Psoas muscle (tissue), 8 donors: Measurements from ENCODE around the gene SLC22A23. TPM values are rescaled to one million over a fixed set of nuclear protein-coding genes. Genes with fewer than 3 reads are reported as not detected.

ENCODE experiments used
- ATAC-seq, 4 donors: fragments of 200-7000 bp; cut with Tn5 transposase; one replicate each; pipeline ENCODE4 v1.9.1; 2020; ENCODE audit warnings: moderate library complexity in 3 of 4, mild to moderate bottlenecking in 2 of 4
- DNase-seq, 2 donors: peaks; one replicate each; pipeline ENCODE4 v3.0.0-alpha.2; 2020
- H3K27ac ChIP-seq: fragments of 200-600 bp; one replicate; pipeline ENCODE4 v1.8.0; 2022
- H3K27me3 ChIP-seq, 3 donors: fragments of 200-600 bp in 1 of 3; one replicate each; pipeline versions ENCODE4 v1.6.1 to v1.8.0; 2013 to 2022; ENCODE audit warnings: low read length in 2 of 3, mild to moderate bottlenecking in 2 of 3, moderate library complexity in 1 of 3; ENCODE audit not compliant: insufficient read depth in 3 of 3
- H3K36me3 ChIP-seq, 2 donors: fragments of 200-600 bp in 1 of 2; one replicate each; pipeline versions ENCODE4 v1.6.1 to v1.8.0; 2013 to 2022; ENCODE audit warnings: low read depth in 1 of 2, mild to moderate bottlenecking in 1 of 2, moderate library complexity in 1 of 2; ENCODE audit not compliant: insufficient read depth in 1 of 2
- H3K4me1 ChIP-seq: fragments of 200-600 bp; one replicate; pipeline ENCODE4 v1.8.0; 2022
- H3K4me3 ChIP-seq: fragments of 200-600 bp; one replicate; pipeline ENCODE4 v1.8.0; 2022; ENCODE audit warnings: mild to moderate bottlenecking
- H3K9me3 ChIP-seq: fragments of 200-600 bp; one replicate; pipeline ENCODE4 v1.8.0; 2022
- CTCF ChIP-seq: fragments of 200-600 bp; IDR thresholded peaks from one replicate; pipeline ENCODE4 v1.8.0; 2022; ENCODE audit warnings: antibody characterized with exemption
- WGBS, 3 donors: extraction: QIAGEN DNeasy Blood & Tissue Kit; methylation state at CpG; one replicate each; pipeline versions ENCODE4 v1.1.6 to v1.1.7; 2013; 5-methylcytosine and 5-hydroxymethylcytosine counted together
- intact Hi-C, 2 donors: fragments of 100-400 bp; cut with DNase I; formaldehyde crosslinking; loops; one replicate each; pipeline versions ENCODE4 v1.11.0 to v1.14.2; 2022
- polyA plus RNA-seq, 3 donors: library from polyadenylated mRNA; stranded (reverse); fragments of 200-250 nt; gene quantifications; one replicate each; pipeline ENCODE4 v1.2.3, GENCODE V29; 2013
- total RNA-seq, 4 donors: library from RNA; stranded (reverse); fragmentation: NEBNext Ultra II Directional in 2 of 4; extraction: Animal tissue kit (Norgen Biotek cat#: 25700) in 2 of 4; gene quantifications; one replicate each; pipeline versions ENCODE4 v1.2.1 to v1.2.4, GENCODE V29; 2021 to 2023
- donor health status: healthy with polysubstance abuse.
- donor health status: DM: no; HTN: no; CAD: no; lungs with moderate emphysema.
- donor health status: Bipolar disorder and iron deficiency.
- donor health status: healthy.
- donor health status: DM: yes; HTN: yes; CAD: no.
- donor health status: DM: no; HTN: no; CAD: no.
- donor health status: DM: no; HTN: no; CAD: no.
- donor health status: DM: yes; HTN: yes; CAD: no.

SLC22A23 gene
- total and polyA plus RNA-seq, 7 donors: 4.6 to 13.7 (median 8.7) TPM

- Histone ChIP-seq H3K27me3 (peaks cover 0 to 2% (median 0%) of the 10 kb centered on the region in 3 donors), H3K36me3 (no peaks in the 10 kb centered on the region), H3K4me1 (no peaks in the 10 kb centered on the region), H3K4me3 (no peak overlapping the region), H3K9me3 (no peaks in the 10 kb centered on the region), H3K27ac (no peak overlapping the region)
- no peak for DNase-seq
- no peak for ATAC-seq
- intact Hi-C loops: no loop called here
- TF ChIP-seq CTCF: no peak
- WGBS, 3 donors: 83 to 90% (median 88%) methylated on average over 7 of the region's 7 CpGs
These were observed 37.7 kb upstream of the SLC22A23 start for GRCh38 chr6:3494391-3495100.

DNA sequence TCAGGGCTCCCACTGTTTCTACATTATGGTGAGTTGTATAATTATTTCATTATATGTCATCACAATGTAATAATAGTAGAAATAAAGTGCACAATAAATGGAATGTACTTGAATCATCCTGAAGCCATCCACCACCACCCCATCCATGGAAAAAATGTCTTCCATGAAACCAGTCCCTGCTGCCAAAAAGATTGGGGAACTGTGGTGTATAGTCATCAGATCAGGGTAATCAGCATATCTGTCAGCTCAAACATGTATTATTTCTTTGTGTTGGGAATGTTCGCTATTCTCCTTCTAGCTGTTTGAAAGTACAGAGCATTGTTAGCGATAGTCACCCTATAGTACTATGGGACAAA lies 33.8 kb upstream of the SLC22A23 start:
- no peaks in the 10 kb centered on the region for H3K36me3 ChIP-seq
- peaks cover 0 to 2% (median 0%) of the 10 kb centered on the region in 3 donors for H3K27me3 ChIP-seq
- H3K4me1 ChIP-seq: no peaks in the 10 kb centered on the region
- DNase-seq: no peak
- H3K9me3 ChIP-seq: no peaks in the 10 kb centered on the region
- no peak overlapping the region for H3K4me3 ChIP-seq
- intact Hi-C loops: no loop called here
- no peak overlapping the region for H3K27ac ChIP-seq
- 98 to 100% (median 99%) methylated on average over 2 of the region's 2 CpGs for whole genome bisulfite sequencing, 3 donors
- no peak for ATAC-seq
- no peak for TF ChIP-seq CTCF

DNA sequence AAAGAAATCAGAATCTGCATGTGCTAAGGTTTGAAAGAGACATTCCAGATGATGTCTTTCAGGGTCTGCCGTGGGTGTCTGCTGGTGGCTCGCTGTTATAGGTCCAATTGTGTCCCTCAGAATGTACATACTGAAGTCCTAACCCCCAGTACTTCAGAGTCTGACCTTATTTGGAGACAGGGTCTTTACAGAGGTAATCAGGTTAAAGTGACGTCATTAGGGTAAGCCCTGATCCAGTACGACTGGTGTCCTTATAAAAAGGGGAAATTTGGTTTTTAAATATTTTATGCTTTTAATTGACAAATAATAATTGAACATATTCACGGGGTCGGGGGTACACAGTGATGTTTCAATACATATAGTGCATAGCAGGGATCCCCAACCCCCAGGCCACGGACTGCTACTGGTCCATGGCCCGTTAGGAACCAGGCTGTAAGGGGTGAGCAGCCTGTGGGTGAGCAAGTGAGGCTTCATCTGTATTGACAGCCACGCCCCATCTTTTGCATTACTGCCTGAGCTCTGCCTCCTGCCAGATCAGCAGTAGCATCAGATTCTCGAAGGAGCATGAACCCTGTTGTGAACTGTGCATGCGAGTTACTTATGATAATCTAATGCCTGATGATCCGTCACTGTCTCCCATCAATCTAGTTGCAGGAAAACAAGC lies 33.2 kb upstream of the SLC22A23 start:
- Histone ChIP-seq H3K27me3 (peaks cover 0 to 2% (median 0%) of the 10 kb centered on the region in 3 donors), H3K4me1 (no peaks in the 10 kb centered on the region), H3K36me3 (no peaks in the 10 kb centered on the region), H3K4me3 (no peak overlapping the region), H3K27ac (no peak overlapping the region), H3K9me3 (no peaks in the 10 kb centered on the region)
- no peak for TF ChIP-seq CTCF
- ATAC-seq: no peak
- intact Hi-C loops: no loop called here
- no peak for DNase-seq
- 84 to 87% (median 85%) methylated on average over 12 of the region's 12 CpGs for WGBS, 3 donors

DNA sequence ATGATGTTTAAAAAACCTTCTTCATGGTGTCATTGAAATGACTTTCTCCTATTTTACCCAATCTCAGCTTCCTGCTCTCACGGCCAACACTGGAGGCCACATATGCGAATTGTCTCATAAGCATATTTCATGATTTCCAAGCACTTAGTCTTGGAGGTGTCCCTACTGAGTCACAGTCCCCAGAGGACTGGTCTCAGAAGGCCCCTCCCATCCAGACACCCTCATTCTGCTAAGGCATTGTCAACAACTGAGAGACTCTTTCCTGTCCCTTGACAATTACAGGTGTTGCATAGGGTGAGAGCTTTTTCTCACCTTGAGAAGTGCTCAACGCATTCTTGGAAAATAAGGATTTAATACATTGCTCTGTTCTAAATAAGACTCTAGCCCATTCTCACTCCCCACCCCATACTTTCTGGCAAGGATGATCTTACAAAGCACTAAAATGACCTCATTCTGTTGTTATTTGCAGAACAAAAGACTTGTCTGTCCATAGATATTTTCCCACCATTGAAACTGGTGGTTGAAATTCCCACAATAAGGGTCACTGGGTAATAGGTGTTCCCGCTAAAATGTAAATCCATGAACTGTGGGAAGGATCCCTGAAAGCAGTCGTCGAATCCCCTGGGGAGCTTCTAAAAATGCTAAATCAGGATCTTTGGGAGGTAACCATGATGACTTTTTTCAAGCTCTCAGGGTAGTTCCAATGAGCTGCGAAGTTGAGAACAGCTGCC lies 32.3 kb upstream of the SLC22A23 start:
- intact Hi-C loops: no loop called here
- Histone ChIP-seq H3K9me3 (no peaks in the 10 kb centered on the region), H3K36me3 (no peaks in the 10 kb centered on the region), H3K4me1 (no peaks in the 10 kb centered on the region), H3K27ac (no peak overlapping the region), H3K4me3 (no peak overlapping the region), H3K27me3 (peaks cover 0 to 2% (median 0%) of the 10 kb centered on the region in 3 donors)
- no peak for TF ChIP-seq CTCF
- WGBS, 3 donors: 43 to 46% (median 45%) methylated on average over 7 of the region's 7 CpGs
- no peak for DNase-seq
- no peak for ATAC-seq
